DMS114 treated with DMSO at 0.1 percent for 48 hours (cell line): ENCODE data around the gene ARHGAP15.
"Not testable (repeated sequence)": the region's sequence is repeated elsewhere in the genome, so short reads cannot be mapped to it uniquely, and the experiment has no call there.

ENCODE experiments used
- DNase-seq: peaks from one replicate; lab custom pipeline; 2025; ENCODE audit not compliant: unreplicated experiment; lab: John Stamatoyannopoulos, UW

The ARHGAP15 gene

GRCh38 chr2:143128681-143129580, at the start of gene ARHGAP15:
Gene ARHGAP15, plus strand, starts transcription at chr2:143129419.
- DNase-seq = no peak

GRCh38 chr2:143081616-143082015, 47.6 kb upstream of the ARHGAP15 start:
- no peak for DNase-seq

GRCh38 chr2:143083636-143084035, 45.6 kb upstream of the ARHGAP15 start:
- DNase-seq = no peak

GRCh38 chr2:143084462-143084861, 44.8 kb upstream of the ARHGAP15 start:
- DNase-seq = no peak

- no peak for DNase-seq
Observed at GRCh38 chr2:143085125-143085784, 44.0 kb upstream of the ARHGAP15 start.

GRCh38 chr2:143087033-143087432, 42.2 kb upstream of the ARHGAP15 start:
- no peak for DNase-seq

GRCh38 chr2:143088388-143088787, 40.8 kb upstream of the ARHGAP15 start:
- no peak for DNase-seq

- DNase-seq = not testable (repeated sequence)
Observed at GRCh38 chr2:143089520-143089919, 39.7 kb upstream of the ARHGAP15 start.

GRCh38 chr2:143110758-143111428, 18.3 kb upstream of the ARHGAP15 start:
- DNase-seq = peak; percentile 33

GRCh38 chr2:143117225-143117624, 12.0 kb upstream of the ARHGAP15 start:
- no peak for DNase-seq

GRCh38 chr2:143121079-143121478, 8.1 kb upstream of the ARHGAP15 start:
- DNase-seq = no peak

- DNase-seq = no peak
Observed at GRCh38 chr2:143121957-143122356, 7.3 kb upstream of the ARHGAP15 start.

- DNase-seq = no peak
Observed at GRCh38 chr2:143123911-143124310, 5.3 kb upstream of the ARHGAP15 start.

GRCh38 chr2:143124445-143124844, 4.8 kb upstream of the ARHGAP15 start:
- DNase-seq = no peak

- DNase-seq = no peak
Observed at GRCh38 chr2:143125717-143126116, 3.5 kb upstream of the ARHGAP15 start.

- no peak for DNase-seq
Observed at GRCh38 chr2:143132355-143132754, 3.1 kb downstream of the ARHGAP15 start.

- no peak for DNase-seq
Observed at GRCh38 chr2:143133783-143134182, 4.6 kb downstream of the ARHGAP15 start.

- no peak for DNase-seq
Observed at GRCh38 chr2:143138292-143138691, 9.1 kb downstream of the ARHGAP15 start.

- DNase-seq = no peak
Observed at GRCh38 chr2:143139835-143140393, 10.7 kb downstream of the ARHGAP15 start.

- no peak for DNase-seq
Observed at GRCh38 chr2:143140864-143141661, 11.8 kb downstream of the ARHGAP15 start.

- DNase-seq = no peak
Observed at GRCh38 chr2:143142598-143142997, 13.4 kb downstream of the ARHGAP15 start.
